Liver (tissue), 9 donors: ENCODE data around the gene CRYBG2. TPM values are rescaled to one million over a fixed set of nuclear protein-coding genes. Genes with fewer than 3 reads are reported as not detected.

ENCODE experiments used
- DNase-seq: peaks from one replicate; pipeline ENCODE4 v3.0.0-alpha.2; 2017; ENCODE audit warnings: low spot score
- H3K27ac ChIP-seq, 2 donors: one replicate each; pipeline ENCODE4 v1.7.0; 2013; ENCODE audit warnings: inconsistent platforms in 2 of 2, low read length in 2 of 2, control low read depth in 1 of 2, low read depth in 1 of 2, mild to moderate bottlenecking in 1 of 2
- H3K27me3 ChIP-seq, 4 donors: one replicate each; pipeline versions ENCODE4 v1.6.1 to v1.7.0; 2013; ENCODE audit warnings: low read length in 3 of 4, inconsistent platforms in 1 of 4, mild to moderate bottlenecking in 1 of 4, moderate library complexity in 1 of 4; ENCODE audit not compliant: control insufficient read depth in 4 of 4, insufficient read depth in 4 of 4
- H3K36me3 ChIP-seq, 4 donors: one replicate each; pipeline versions ENCODE4 v1.6.1 to v1.7.0; 2013; ENCODE audit warnings: low read length in 3 of 4, mild to moderate bottlenecking in 3 of 4, low read depth in 1 of 4, moderate library complexity in 1 of 4; ENCODE audit not compliant: control insufficient read depth in 4 of 4, insufficient read depth in 3 of 4
- H3K4me1 ChIP-seq, 4 donors: one replicate each; pipeline versions ENCODE4 v1.6.1 to v1.7.0; 2013; ENCODE audit warnings: low read length in 3 of 4, mild to moderate bottlenecking in 3 of 4, moderate library complexity in 1 of 4; ENCODE audit not compliant: control insufficient read depth in 4 of 4, insufficient read depth in 4 of 4
- H3K4me3 ChIP-seq, 3 donors: one replicate each; pipeline versions ENCODE4 v1.6.1 to v1.7.0; 2013; ENCODE audit warnings: low read length in 3 of 3, control low read depth in 1 of 3, low read depth in 1 of 3, mild to moderate bottlenecking in 1 of 3
- H3K9ac ChIP-seq, 2 donors: one replicate each; pipeline ENCODE4 v1.7.0; 2013; ENCODE audit warnings: low read length in 2 of 2, mild to moderate bottlenecking in 2 of 2, moderate library complexity in 2 of 2, control low read depth in 1 of 2, low read depth in 1 of 2
- H3K9me3 ChIP-seq, 4 donors: one replicate each; pipeline versions ENCODE4 v1.6.1 to v1.7.0; 2013; ENCODE audit warnings: low read length in 3 of 4; ENCODE audit not compliant: control insufficient read depth in 4 of 4
- FOXA1 ChIP-seq: IDR thresholded peaks from 2 replicates; pipeline ENCODE4 v1.6.1; 2016; ENCODE audit warnings: antibody characterized with exemption
- FOXA2 ChIP-seq: IDR thresholded peaks from 2 replicates; pipeline ENCODE4 v1.6.1; 2016; ENCODE audit warnings: antibody characterized with exemption
- GABPA ChIP-seq, 2 donors: IDR thresholded peaks in 1 of 2; conservative IDR thresholded peaks in 1 of 2; 2 replicates each; pipeline ENCODE4 v1.6.1; 2016; ENCODE audit warnings: antibody characterized with exemption in 2 of 2, mild to moderate bottlenecking in 1 of 2, moderate library complexity in 1 of 2
- HNF4A ChIP-seq, 2 donors: conservative IDR thresholded peaks; 2 replicates each; pipeline ENCODE4 v1.6.1; 2016; ENCODE audit warnings: antibody characterized with exemption in 2 of 2, mild to moderate bottlenecking in 2 of 2
- HNF4G ChIP-seq: IDR thresholded peaks from 2 replicates; pipeline ENCODE4 v1.6.1; 2016; ENCODE audit warnings: antibody characterized with exemption
- MAX ChIP-seq: IDR thresholded peaks from 2 replicates; pipeline ENCODE4 v1.6.1; 2016; ENCODE audit warnings: antibody characterized with exemption
- NR2F2 ChIP-seq: IDR thresholded peaks from 2 replicates; pipeline ENCODE4 v1.6.1; 2016; ENCODE audit warnings: antibody characterized with exemption
- RAD21 ChIP-seq, 2 donors: IDR thresholded peaks; 2 replicates each; pipeline ENCODE4 v1.6.1; 2016; ENCODE audit warnings: antibody characterized with exemption in 2 of 2, mild to moderate bottlenecking in 2 of 2
- RXRA ChIP-seq, 2 donors: IDR thresholded peaks; 2 replicates each; pipeline ENCODE4 v1.6.1; 2017 to 2018; ENCODE audit warnings: antibody characterized with exemption in 2 of 2, mild to moderate bottlenecking in 1 of 2
- SP1 ChIP-seq: IDR thresholded peaks from 2 replicates; pipeline ENCODE4 v1.6.1; 2018; ENCODE audit warnings: antibody characterized with exemption, mild to moderate bottlenecking
- TAF1 ChIP-seq: conservative IDR thresholded peaks from 2 replicates; pipeline ENCODE4 v1.6.1; 2016; ENCODE audit warnings: antibody characterized with exemption, mild to moderate bottlenecking
- YY1 ChIP-seq: IDR thresholded peaks from 2 replicates; pipeline ENCODE4 v1.6.1; 2016; ENCODE audit warnings: antibody characterized with exemption, mild to moderate bottlenecking
- WGBS: extraction: QIAGEN DNeasy Blood & Tissue Kit; methylation state at CpG from one replicate; pipeline ENCODE4 v1.1.7; 2013; 5-methylcytosine and 5-hydroxymethylcytosine counted together
- polyA plus RNA-seq, 2 donors: library from polyadenylated mRNA; stranded (reverse) in 1 of 2; unstranded in 1 of 2; fragments of 200-250 nt in 1 of 2; fragments of >200 nt in 1 of 2; fragmentation: Nextera tagmentation in 1 of 2; extraction: Ambion mirVana in 1 of 2; gene quantifications; one replicate each; pipeline versions ENCODE4 v1.2.1 to v1.2.3, GENCODE V29; 2013 to 2015
- total RNA-seq, 2 donors: library from RNA; depleted of rRNA; stranded (reverse); fragments of >200 nt; gene quantifications; one replicate each; pipeline ENCODE4 v1.2.3, GENCODE V29; 2014
- TF ChIP-seq, protein P1 (sequence below): IDR thresholded peaks from 2 replicates; pipeline ENCODE4 v1.6.1; 2016; ENCODE audit warnings: antibody characterized with exemption, mild to moderate bottlenecking
- TF ChIP-seq, protein P2 (sequence below): fragments of 150-350 bp; IDR thresholded peaks from 2 replicates; pipeline ENCODE4 v1.5.1; 2017; ENCODE audit warnings: improper control_type of control experiment, low read depth, low read length; ENCODE audit not compliant: missing input control
- donor health status: healthy.
- donor health status: healthy.
- donor health status: healthy.
- donor health status: healthy.
- donor health status: healthy.

Gene CRYBG2
- total and polyA plus RNA-seq, 4 donors, result under 0.01 to 0.12 (median under 0.01) TPM; not detected in 1

DNA sequence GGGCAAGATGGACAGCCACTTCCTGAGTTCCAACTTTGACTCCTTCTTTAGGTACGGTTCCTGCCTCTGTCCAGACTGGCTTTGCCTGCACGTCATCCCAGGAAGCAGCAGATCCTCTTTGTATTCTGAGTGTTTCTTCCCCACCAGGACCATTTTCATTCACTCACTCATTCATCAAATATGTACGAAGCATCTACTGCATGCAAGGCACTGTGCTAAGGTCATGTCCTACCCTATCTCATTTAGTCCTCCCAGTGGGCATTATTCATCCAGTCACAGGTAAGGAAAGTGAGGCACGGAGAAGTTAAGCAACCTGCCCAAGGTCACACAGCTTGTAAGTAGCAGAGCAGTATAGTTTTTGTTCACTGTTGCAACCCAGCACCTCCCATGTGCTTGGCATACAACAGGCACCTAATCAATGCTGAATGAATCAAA, 13.9 kb downstream of the CRYBG2 start:
- Histone ChIP-seq H3K27ac (no peak overlapping the region), H3K4me3 (no peak overlapping the region), H3K27me3 (no peaks in the 10 kb centered on the region), H3K36me3 (no peaks in the 10 kb centered on the region), H3K9me3 (no peaks in the 10 kb centered on the region), H3K9ac (no peak overlapping the region), H3K4me1 (peaks cover 2 to 8% (median 5%) of the 10 kb centered on the region in 4 donors)
- 80% methylated on average over 4 of the region's 4 CpGs for WGBS
- DNase-seq, result no peak
- TF ChIP-seq HNF4A (conservative IDR thresholded peaks at IDR 0.05) (no peak), RXRA (IDR thresholded peaks at IDR 0.05) (no peak), GABPA (IDR thresholded peaks at IDR 0.05 in 1 of 2, conservative IDR thresholded peaks at IDR 0.05 in 1 of 2) (no peak), HNF4G (no peak), RAD21 (IDR thresholded peaks at IDR 0.05) (no peak), NR2F2 (no peak), SP1 (no peak), FOXA1 (no peak), TAF1 (no peak)
- TF ChIP-seq, protein P1, sequence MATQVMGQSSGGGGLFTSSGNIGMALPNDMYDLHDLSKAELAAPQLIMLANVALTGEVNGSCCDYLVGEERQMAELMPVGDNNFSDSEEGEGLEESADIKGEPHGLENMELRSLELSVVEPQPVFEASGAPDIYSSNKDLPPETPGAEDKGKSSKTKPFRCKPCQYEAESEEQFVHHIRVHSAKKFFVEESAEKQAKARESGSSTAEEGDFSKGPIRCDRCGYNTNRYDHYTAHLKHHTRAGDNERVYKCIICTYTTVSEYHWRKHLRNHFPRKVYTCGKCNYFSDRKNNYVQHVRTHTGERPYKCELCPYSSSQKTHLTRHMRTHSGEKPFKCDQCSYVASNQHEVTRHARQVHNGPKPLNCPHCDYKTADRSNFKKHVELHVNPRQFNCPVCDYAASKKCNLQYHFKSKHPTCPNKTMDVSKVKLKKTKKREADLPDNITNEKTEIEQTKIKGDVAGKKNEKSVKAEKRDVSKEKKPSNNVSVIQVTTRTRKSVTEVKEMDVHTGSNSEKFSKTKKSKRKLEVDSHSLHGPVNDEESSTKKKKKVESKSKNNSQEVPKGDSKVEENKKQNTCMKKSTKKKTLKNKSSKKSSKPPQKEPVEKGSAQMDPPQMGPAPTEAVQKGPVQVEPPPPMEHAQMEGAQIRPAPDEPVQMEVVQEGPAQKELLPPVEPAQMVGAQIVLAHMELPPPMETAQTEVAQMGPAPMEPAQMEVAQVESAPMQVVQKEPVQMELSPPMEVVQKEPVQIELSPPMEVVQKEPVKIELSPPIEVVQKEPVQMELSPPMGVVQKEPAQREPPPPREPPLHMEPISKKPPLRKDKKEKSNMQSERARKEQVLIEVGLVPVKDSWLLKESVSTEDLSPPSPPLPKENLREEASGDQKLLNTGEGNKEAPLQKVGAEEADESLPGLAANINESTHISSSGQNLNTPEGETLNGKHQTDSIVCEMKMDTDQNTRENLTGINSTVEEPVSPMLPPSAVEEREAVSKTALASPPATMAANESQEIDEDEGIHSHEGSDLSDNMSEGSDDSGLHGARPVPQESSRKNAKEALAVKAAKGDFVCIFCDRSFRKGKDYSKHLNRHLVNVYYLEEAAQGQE, result no peak

DNA sequence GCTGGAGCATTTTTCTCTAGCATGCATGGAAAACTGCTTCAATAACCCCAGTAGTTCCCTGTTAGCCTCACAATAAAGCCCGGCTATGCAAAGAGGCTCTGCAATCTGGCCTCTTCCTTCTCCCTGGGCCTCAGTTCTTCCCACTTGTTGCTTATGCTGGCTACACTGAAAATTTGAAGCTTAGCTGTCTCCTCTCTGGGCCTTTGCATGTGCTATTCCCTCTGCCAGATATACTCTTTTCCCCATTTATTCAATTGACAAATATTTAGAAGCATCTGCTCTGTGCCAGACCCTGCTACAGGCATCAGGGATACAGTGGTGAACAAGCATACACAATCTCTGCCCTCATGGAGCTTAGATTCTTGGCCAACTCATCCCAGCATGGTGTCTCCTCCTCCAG, 15.3 kb downstream of the CRYBG2 start:
- no peak for DNase-seq
- no peak overlapping the region for H3K27ac ChIP-seq
- H3K4me3 ChIP-seq, result no peak overlapping the region
- peaks cover 2 to 8% (median 5%) of the 10 kb centered on the region in 4 donors for H3K4me1 ChIP-seq
- H3K27me3 ChIP-seq, result no peaks in the 10 kb centered on the region
- 89% methylated on average over 1 of the region's 1 CpG for WGBS
- no peak overlapping the region for H3K9ac ChIP-seq
- TF ChIP-seq FOXA1 (no peak), HNF4G (no peak), YY1 (no peak), MAX (no peak), GABPA (IDR thresholded peaks at IDR 0.05 in 1 of 2, conservative IDR thresholded peaks at IDR 0.05 in 1 of 2) (no peak), HNF4A (conservative IDR thresholded peaks at IDR 0.05) (no peak), FOXA2 (no peak), RAD21 (IDR thresholded peaks at IDR 0.05) (no peak), NR2F2 (no peak)
- TF ChIP-seq, protein P2, sequence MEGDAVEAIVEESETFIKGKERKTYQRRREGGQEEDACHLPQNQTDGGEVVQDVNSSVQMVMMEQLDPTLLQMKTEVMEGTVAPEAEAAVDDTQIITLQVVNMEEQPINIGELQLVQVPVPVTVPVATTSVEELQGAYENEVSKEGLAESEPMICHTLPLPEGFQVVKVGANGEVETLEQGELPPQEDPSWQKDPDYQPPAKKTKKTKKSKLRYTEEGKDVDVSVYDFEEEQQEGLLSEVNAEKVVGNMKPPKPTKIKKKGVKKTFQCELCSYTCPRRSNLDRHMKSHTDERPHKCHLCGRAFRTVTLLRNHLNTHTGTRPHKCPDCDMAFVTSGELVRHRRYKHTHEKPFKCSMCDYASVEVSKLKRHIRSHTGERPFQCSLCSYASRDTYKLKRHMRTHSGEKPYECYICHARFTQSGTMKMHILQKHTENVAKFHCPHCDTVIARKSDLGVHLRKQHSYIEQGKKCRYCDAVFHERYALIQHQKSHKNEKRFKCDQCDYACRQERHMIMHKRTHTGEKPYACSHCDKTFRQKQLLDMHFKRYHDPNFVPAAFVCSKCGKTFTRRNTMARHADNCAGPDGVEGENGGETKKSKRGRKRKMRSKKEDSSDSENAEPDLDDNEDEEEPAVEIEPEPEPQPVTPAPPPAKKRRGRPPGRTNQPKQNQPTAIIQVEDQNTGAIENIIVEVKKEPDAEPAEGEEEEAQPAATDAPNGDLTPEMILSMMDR, result no peak
- H3K9me3 ChIP-seq, result no peaks in the 10 kb centered on the region
- no peaks in the 10 kb centered on the region for H3K36me3 ChIP-seq
